Transverse colon (tissue), 4 donors: ENCODE data around the gene CRB1. TPM values are rescaled to one million over a fixed set of nuclear protein-coding genes. Genes with fewer than 3 reads are reported as not detected.

Source experiments
- DNase-seq: peaks from one replicate; pipeline ENCODE4 v3.0.0-alpha.2; 2019
- H3K27ac ChIP-seq, 4 donors: fragments of 200-600 bp; sonication (generic); 2 replicates each; pipeline ENCODE4 v1.5.1; 2016 to 2018; ENCODE audit warnings: inconsistent platforms in 4 of 4
- H3K27me3 ChIP-seq: fragments of 200-600 bp; sonication (generic); 2 replicates; pipeline ENCODE4 v1.5.1; 2017; ENCODE audit warnings: inconsistent platforms
- H3K36me3 ChIP-seq, 4 donors: fragments of 200-600 bp; sonication (generic); 2 replicates each; pipeline ENCODE4 v1.5.1; 2017 to 2019; ENCODE audit warnings: inconsistent platforms in 4 of 4
- H3K4me1 ChIP-seq, 4 donors: fragments of 200-600 bp; sonication (generic); 2 replicates each; pipeline ENCODE4 v1.5.1; 2017 to 2020; ENCODE audit warnings: inconsistent platforms in 4 of 4
- H3K4me3 ChIP-seq, 4 donors: fragments of 200-600 bp; sonication (generic); 1 replicate in 1 of 4; 2 replicates in 3 of 4; pipeline versions ENCODE4 v1.5.1 to v1.6.1; 2017 to 2019; ENCODE audit warnings: inconsistent platforms in 4 of 4
- H3K9me3 ChIP-seq, 2 donors: fragments of 200-600 bp; sonication (generic); 2 replicates each; pipeline ENCODE4 v1.5.1; 2017 to 2019; ENCODE audit warnings: inconsistent platforms in 2 of 2
- EP300 ChIP-seq: sonication (generic); formaldehyde crosslinking; IDR thresholded peaks from one replicate; pipeline ENCODE4 v1.6.1; 2017; ENCODE audit warnings: antibody characterized with exemption, low read depth
- POLR2A ChIP-seq: fragments of 450-650 bp; IDR thresholded peaks from one replicate; pipeline ENCODE4 v1.6.1; 2016; ENCODE audit warnings: antibody characterized with exemption, mild to moderate bottlenecking, moderate library complexity
- POLR2AphosphoS5 ChIP-seq, 3 donors: sonication (generic); formaldehyde crosslinking; IDR thresholded peaks; one replicate each; pipeline ENCODE4 v1.6.1; 2016; ENCODE audit warnings: antibody characterized with exemption in 3 of 3
- WGBS, 2 donors: methylation state at CpG; one replicate each; pipeline ENCODE4 v1.1.5; 2018; ENCODE audit warnings: low coverage in 1 of 2; 5-methylcytosine and 5-hydroxymethylcytosine counted together
- in situ Hi-C, 4 donors: fragments of 200-750 bp; cut with MboI; loops; one replicate each; pipeline versions ENCODE4 v1.15.0 to v1.15.1; 2017; ENCODE audit warnings: low sequenced_read_pairs in 3 of 4, low pct_ligation_motif_present in 1 of 4, low pct_unique_long_range_greater_than_20kb in 1 of 4
- intact Hi-C: fragments of 100-400 bp; cut with DNase I; formaldehyde crosslinking; loops from one replicate; pipeline ENCODE4 v1.15.1; 2023; ENCODE audit warnings: low total_unique reads
- total RNA-seq, 4 donors: library from RNA; depleted of rRNA; stranded (reverse); fragments of >200 nt; gene quantifications; one replicate each; pipeline ENCODE4 v1.1.0, GENCODE V29; 2016
- TF ChIP-seq, protein P1 (sequence below), 5 experiments: fragments of 200-600 bp in 3 of 5; fragments of 450-650 bp in 2 of 5; sonication (generic) in 3 of 5; IDR thresholded peaks; 1 replicate in 2 of 5; 2 replicates in 3 of 5; pipeline ENCODE4 v1.5.1; 2016 to 2017; ENCODE audit warnings: antibody characterized with exemption in 5 of 5, inconsistent platforms in 3 of 5, mild to moderate bottlenecking in 2 of 5, moderate library complexity in 1 of 5

Gene CRB1
- total RNA-seq, 4 donors from 2014 or later, result 0.14 to 2.8 (median 0.32) TPM; not detected in 1

DNA sequence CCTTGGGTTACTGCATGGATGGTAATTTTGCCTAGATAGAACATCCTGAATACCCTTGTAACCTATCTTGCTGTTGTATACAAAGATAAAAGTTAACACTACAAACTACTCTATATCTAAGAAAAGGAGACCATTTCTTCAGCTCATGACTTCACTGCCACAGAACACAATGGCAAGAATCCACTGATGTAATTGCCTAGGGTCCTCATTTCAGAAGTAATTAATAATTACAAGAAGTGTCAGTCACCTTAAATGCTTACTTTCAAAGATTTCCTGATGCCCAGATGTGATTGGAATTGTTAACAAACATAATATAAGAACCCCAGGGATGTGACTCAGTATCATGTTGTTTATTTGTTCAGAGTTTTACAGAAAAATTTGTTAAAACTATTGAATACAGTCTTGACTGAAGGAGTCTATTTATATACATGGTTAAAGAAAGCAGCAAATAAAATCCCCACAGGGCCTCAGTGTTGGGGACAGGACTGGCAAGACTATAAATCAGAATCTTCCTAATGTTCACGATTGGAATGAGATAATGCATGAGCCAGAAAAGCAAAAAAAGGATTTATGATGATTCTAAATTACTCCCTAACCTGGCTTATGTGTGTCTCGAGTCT lies 83.9 kb downstream of the CRB1 start:
- WGBS, 2 donors, result 44 to 73% methylated on average over 2 of the region's 2 CpGs

DNA sequence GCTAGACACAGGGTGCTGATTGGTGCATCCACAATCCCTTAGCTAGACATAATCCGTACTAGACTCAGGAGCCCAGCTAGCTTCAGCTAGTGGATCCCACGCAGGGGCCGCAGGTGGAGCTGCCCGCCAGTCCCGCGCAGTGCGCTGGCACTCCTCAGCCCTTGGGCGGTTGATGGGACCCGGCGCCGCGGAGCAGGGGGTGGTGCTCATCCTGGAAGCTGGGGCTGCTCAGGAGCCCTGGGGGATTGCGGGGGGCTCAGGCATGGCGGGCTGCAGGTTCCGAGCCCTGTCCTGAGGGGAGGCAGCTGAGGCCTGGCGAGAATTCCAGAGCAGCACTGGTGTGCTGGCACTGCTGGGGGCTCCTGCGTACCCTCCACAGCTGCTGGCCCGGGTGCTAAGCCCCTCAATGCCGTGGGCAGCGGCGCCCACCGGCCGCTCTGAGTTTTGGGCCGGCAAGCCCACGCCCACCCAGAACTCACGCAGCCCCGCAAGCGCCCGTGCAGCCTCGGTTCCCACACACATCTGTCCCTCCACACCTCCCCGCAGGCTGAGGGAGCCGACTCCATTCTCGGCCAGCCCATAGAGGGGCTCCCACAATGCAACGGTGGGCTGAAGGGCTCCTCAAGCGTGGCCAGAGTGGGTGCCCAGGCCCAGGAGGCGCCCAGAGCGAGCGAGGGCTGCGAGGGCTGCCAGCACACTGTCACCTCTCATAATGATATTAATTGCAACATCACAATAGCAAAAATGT lies 87.4 kb downstream of the CRB1 start:
- WGBS, 2 donors, result 90% methylated on average over 39 of the region's 39 CpGs; no CpG with 5 or more reads in 1 of the 2 donors
- no peaks in the 10 kb centered on the region for H3K27me3 ChIP-seq
- H3K36me3 ChIP-seq, result no peaks in the 10 kb centered on the region
- no peaks in the 10 kb centered on the region for H3K4me1 ChIP-seq
- no peak overlapping the region for H3K4me3 ChIP-seq
- no peak overlapping the region for H3K27ac ChIP-seq
- in situ Hi-C loops, result no loop called here
- H3K9me3 ChIP-seq, result no peaks in the 10 kb centered on the region
- no peak for DNase-seq
- TF ChIP-seq POLR2A, result no peak
- TF ChIP-seq, protein P1, sequence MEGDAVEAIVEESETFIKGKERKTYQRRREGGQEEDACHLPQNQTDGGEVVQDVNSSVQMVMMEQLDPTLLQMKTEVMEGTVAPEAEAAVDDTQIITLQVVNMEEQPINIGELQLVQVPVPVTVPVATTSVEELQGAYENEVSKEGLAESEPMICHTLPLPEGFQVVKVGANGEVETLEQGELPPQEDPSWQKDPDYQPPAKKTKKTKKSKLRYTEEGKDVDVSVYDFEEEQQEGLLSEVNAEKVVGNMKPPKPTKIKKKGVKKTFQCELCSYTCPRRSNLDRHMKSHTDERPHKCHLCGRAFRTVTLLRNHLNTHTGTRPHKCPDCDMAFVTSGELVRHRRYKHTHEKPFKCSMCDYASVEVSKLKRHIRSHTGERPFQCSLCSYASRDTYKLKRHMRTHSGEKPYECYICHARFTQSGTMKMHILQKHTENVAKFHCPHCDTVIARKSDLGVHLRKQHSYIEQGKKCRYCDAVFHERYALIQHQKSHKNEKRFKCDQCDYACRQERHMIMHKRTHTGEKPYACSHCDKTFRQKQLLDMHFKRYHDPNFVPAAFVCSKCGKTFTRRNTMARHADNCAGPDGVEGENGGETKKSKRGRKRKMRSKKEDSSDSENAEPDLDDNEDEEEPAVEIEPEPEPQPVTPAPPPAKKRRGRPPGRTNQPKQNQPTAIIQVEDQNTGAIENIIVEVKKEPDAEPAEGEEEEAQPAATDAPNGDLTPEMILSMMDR (IDR thresholded peaks at IDR 0.05), result no peak
- TF ChIP-seq EP300, result no peak
- TF ChIP-seq POLR2AphosphoS5 (IDR thresholded peaks at IDR 0.05), result no peak
- intact Hi-C loops, result no loop called here

More for the DNA sequence above, 83.9 kb downstream of the CRB1 start:
- Histone ChIP-seq H3K27ac (no peak overlapping the region), H3K4me3 (no peak overlapping the region), H3K36me3 (no peaks in the 10 kb centered on the region), H3K4me1 (no peaks in the 10 kb centered on the region), H3K9me3 (no peaks in the 10 kb centered on the region), H3K27me3 (no peaks in the 10 kb centered on the region)
- intact Hi-C loops (no loop called here), in situ Hi-C loops (no loop called here)
- DNase-seq, result no peak
- TF ChIP-seq, protein P1 (IDR thresholded peaks at IDR 0.05), result no peak
- no peak for TF ChIP-seq POLR2A
- no peak for TF ChIP-seq POLR2AphosphoS5 (IDR thresholded peaks at IDR 0.05)
- TF ChIP-seq EP300, result no peak

DNA sequence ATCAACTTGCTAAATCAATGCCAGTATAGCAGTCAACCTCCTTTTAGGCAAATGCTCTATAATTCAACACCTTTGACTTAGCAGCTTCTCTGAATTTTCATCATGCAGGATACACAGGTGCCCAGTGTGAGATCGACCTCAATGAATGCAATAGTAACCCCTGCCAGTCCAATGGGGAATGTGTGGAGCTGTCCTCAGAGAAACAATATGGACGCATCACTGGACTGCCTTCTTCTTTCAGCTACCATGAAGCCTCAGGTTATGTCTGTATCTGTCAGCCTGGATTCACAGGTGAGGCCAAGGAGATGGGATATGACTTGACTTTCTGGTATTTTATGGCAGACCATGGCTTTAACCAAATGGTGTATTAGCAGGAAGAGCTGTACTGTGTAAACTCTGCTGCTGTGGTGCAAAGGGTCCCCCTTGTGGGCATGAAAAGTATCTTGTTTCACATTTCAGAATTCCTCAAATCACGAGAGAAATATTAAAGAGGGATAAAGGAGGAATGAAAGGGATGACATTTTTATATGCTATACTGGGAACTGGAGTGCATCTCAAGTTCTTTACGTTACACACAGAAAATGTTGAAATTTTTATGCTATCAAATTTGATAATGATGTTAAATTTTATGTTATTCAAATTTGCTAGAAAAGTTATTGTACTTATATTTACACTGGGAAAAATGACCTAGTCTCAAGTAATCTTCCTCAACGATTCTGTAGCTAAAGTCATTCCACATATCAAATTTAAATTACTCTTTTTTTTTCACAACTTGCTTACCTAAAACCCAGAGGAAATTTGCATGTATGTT lies 88.9 kb downstream of the CRB1 start:
- Histone ChIP-seq H3K4me3 (no peak overlapping the region), H3K27ac (no peak overlapping the region), H3K36me3 (no peaks in the 10 kb centered on the region), H3K9me3 (no peaks in the 10 kb centered on the region), H3K4me1 (no peaks in the 10 kb centered on the region), H3K27me3 (no peaks in the 10 kb centered on the region)
- TF ChIP-seq, protein P1 (IDR thresholded peaks at IDR 0.05), result peak; percentile 30 to 44 (median 39)
- TF ChIP-seq POLR2AphosphoS5 (IDR thresholded peaks at IDR 0.05), result no peak
- no peak for TF ChIP-seq EP300
- no peak for TF ChIP-seq POLR2A
- 41 to 46% methylated on average over 4 to 5 of the region's 5 CpGs for WGBS, 2 donors
- no peak for DNase-seq
- intact Hi-C loops (no loop called here), in situ Hi-C loops (no loop called here)

DNA sequence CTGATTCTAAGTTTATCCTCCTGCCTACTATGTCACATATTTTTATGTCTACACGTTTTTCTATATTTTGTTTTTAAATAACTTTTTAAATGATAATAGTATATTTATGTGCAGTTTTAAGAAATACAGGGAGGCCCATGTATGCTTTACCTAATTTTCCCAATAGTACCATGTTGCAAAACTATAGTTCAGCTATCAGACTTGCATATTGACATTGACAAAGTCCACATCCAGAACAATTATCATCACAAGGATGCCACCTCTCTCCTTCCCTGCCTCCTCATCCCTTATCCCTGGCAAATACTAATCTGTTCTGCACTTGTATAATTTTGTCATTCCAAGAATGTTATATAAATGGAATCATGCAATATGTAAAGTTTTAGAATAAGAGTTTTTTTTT lies 90.9 kb downstream of the CRB1 start:
- in situ Hi-C loops (no loop called here), intact Hi-C loops (no loop called here)
- 21 to 53% methylated on average over 1 of the region's 1 CpG for WGBS, 2 donors

More for the DNA sequence above, 90.9 kb downstream of the CRB1 start:
- no peak overlapping the region for H3K27ac ChIP-seq
- H3K27me3 ChIP-seq, result no peaks in the 10 kb centered on the region
- H3K36me3 ChIP-seq, result no peaks in the 10 kb centered on the region
- no peaks in the 10 kb centered on the region for H3K4me1 ChIP-seq
- TF ChIP-seq POLR2AphosphoS5 (IDR thresholded peaks at IDR 0.05) (no peak), EP300 (no peak), POLR2A (no peak)
- TF ChIP-seq, protein P1 (IDR thresholded peaks at IDR 0.05), result no peak
- DNase-seq, result no peak
- H3K4me3 ChIP-seq, result no peak overlapping the region
- H3K9me3 ChIP-seq, result no peaks in the 10 kb centered on the region
